Spleen (tissue), 7 donors: Measurements from ENCODE around the gene SEMA4C.

Source experiments
- POLR2A ChIP-seq, 3 donors: fragments of 450-650 bp; IDR thresholded peaks; one replicate each; pipeline ENCODE4 v1.5.1; 2017; ENCODE audit warnings: antibody characterized with exemption in 3 of 3, mild to moderate bottlenecking in 1 of 3
- TF ChIP-seq, protein P1 (sequence below), 11 experiments: fragments of 200-600 bp in 7 of 11; fragments of 450-650 bp in 4 of 11; sonication (generic) in 4 of 11; IDR thresholded peaks in 8 of 11; conservative IDR thresholded peaks in 3 of 11; 1 replicate in 7 of 11; 2 replicates in 4 of 11; pipeline versions ENCODE4 v1.4.0 to v1.8.0; 2016 to 2021; ENCODE audit warnings: antibody characterized with exemption in 11 of 11, inconsistent platforms in 4 of 11, mild to moderate bottlenecking in 1 of 11
- donor health status: DM: no; HTN: no; CAD: no; lungs with moderate emphysema.
- donor health status: DM: no; HTN: no; CAD: no.
- donor health status: DM: no; HTN: no; CAD: no.

DNA sequence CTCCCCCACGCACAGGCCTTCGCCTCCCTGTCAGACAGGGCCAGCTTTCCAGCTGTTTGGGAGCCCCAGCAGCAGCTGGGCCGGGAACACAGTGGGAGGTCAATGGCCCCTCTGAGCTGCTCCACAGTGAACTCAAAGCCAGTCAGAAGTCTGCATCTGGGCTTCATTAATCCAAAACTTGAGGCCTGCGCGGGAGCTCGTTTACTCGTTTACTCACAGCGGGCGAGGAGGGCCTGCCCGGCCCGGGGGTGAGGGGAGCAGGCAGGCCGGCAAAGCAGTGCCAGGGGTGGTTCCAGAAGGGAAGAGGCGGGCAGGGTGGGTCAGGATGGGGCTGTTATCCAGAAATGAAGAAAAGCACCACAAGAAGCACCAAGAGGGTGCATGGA lies 36.8 kb upstream of the SEMA4C start:
- TF ChIP-seq, protein P1, sequence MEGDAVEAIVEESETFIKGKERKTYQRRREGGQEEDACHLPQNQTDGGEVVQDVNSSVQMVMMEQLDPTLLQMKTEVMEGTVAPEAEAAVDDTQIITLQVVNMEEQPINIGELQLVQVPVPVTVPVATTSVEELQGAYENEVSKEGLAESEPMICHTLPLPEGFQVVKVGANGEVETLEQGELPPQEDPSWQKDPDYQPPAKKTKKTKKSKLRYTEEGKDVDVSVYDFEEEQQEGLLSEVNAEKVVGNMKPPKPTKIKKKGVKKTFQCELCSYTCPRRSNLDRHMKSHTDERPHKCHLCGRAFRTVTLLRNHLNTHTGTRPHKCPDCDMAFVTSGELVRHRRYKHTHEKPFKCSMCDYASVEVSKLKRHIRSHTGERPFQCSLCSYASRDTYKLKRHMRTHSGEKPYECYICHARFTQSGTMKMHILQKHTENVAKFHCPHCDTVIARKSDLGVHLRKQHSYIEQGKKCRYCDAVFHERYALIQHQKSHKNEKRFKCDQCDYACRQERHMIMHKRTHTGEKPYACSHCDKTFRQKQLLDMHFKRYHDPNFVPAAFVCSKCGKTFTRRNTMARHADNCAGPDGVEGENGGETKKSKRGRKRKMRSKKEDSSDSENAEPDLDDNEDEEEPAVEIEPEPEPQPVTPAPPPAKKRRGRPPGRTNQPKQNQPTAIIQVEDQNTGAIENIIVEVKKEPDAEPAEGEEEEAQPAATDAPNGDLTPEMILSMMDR (IDR thresholded peaks at IDR 0.05 in 8 of 11, conservative IDR thresholded peaks at IDR 0.05 in 3 of 11) = no peak
- no peak for TF ChIP-seq POLR2A (IDR thresholded peaks at IDR 0.05)
